Calu3 (cell line): ENCODE results near the gene NTRK2. TPM values are rescaled to one million over a fixed set of nuclear protein-coding genes. Genes with fewer than 3 reads are reported as not detected.

ENCODE experiments used
- BruUV-seq: library from RNA; stranded (reverse); fragments of 400-500 nt; replicated peaks from 2 replicates; lab custom pipeline; 2021; lab: Mats Ljungman, UMichigan
- CTCF ChIA-PET: fragments of 300-600 bp; sonication (Branson Sonifier 250); formaldehyde crosslinking; loops from one replicate; lab custom pipeline; 2022; ENCODE audit warnings: antibody characterized with exemption; lab: Charles Lee
- DNase-seq: peaks from one replicate; pipeline ENCODE4 v3.0.0; 2022
- H3K27ac Mint-ChIP-seq: one replicate; pipeline ENCODE4 v1.8.0; 2022; ENCODE audit warnings: mixed read lengths; ENCODE audit not compliant: unreplicated experiment
- H3K27me3 Mint-ChIP-seq: one replicate; pipeline ENCODE4 v1.8.0; 2022; ENCODE audit warnings: mixed read lengths; ENCODE audit not compliant: unreplicated experiment
- H3K36me3 Mint-ChIP-seq: one replicate; pipeline ENCODE4 v1.8.0; 2022; ENCODE audit warnings: mild to moderate bottlenecking, moderate library complexity, mixed read lengths; ENCODE audit not compliant: insufficient read depth, unreplicated experiment
- H3K4me1 Mint-ChIP-seq: one replicate; pipeline ENCODE4 v1.8.0; 2022; ENCODE audit warnings: mild to moderate bottlenecking, low read depth, mixed read lengths; ENCODE audit not compliant: unreplicated experiment
- H3K4me3 Mint-ChIP-seq: one replicate; pipeline ENCODE4 v1.8.0; 2022; ENCODE audit warnings: mild to moderate bottlenecking, low read depth, moderate library complexity, mixed read lengths; ENCODE audit not compliant: unreplicated experiment
- H3K9me3 Mint-ChIP-seq: one replicate; pipeline ENCODE4 v1.8.0; 2022; ENCODE audit warnings: low read depth, mixed read lengths; ENCODE audit not compliant: unreplicated experiment
- CTCF ChIP-seq: fragments of 200-600 bp; IDR thresholded peaks from one replicate; pipeline ENCODE4 v1.8.0; 2022; ENCODE audit warnings: antibody characterized with exemption; ENCODE audit not compliant: unreplicated experiment
- intact Hi-C: fragments of 100-400 bp; cut with micrococcal nuclease; formaldehyde crosslinking; loops from one replicate; pipeline ENCODE4 v1.10.0; 2022; ENCODE audit not compliant: unreplicated experiment
- total RNA-seq: library from RNA; stranded (reverse); gene quantifications from 2 replicates; pipeline ENCODE4 v1.2.3, GENCODE V29; 2022

The NTRK2 gene
- total RNA-seq, 1 experiment from 2014 or later = 2.1 TPM

DNA sequence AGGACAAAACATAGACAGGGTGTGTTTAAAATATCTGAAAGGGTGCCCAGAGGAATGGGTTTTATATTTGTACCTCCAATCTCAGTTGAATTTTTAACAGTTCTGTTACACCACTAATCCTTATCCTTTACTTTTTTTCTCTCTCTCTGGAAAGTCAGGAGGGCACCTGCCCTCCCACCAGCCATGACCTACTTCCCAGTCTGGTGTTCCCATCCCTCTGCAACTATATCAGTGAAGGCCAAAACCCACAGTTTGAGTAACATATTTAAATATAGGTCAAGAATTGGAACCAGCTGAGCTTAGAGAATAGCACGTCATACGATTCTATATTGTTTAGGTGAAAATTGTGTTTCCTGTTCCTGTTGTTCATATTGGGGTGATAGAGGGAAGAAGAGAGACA is 229.8 kb downstream of the NTRK2 start:
- peaks cover 22% of the 10 kb centered on the region for H3K4me1 Mint-ChIP-seq
- no peak overlapping the region for H3K27ac Mint-ChIP-seq

GRCh38 chr9:84900421-84900820 is 230.9 kb downstream of the NTRK2 start:
- BruUV-seq = no TSS peak
- intact Hi-C loops = no loop called here
- CTCF ChIA-PET = no interaction called here
- peaks cover 5% of the 10 kb centered on the region for H3K27me3 Mint-ChIP-seq
- peaks cover 15% of the 10 kb centered on the region for H3K4me1 Mint-ChIP-seq
- H3K36me3 Mint-ChIP-seq = no peaks in the 10 kb centered on the region
- no peaks in the 10 kb centered on the region for H3K9me3 Mint-ChIP-seq
- DNase-seq = no peak
- no peak overlapping the region for H3K4me3 Mint-ChIP-seq
- no peak overlapping the region for H3K27ac Mint-ChIP-seq
- no peak for TF ChIP-seq CTCF

More for the DNA sequence above, 229.8 kb downstream of the NTRK2 start:
- CTCF ChIA-PET = interaction anchor here (0.7 kb wide), 1 partner anchor 231 kb away, joined by 5 read pairs; no protein-coding TSS in a partner anchor
- no peak for DNase-seq
- intact Hi-C loops = no loop called here
- no peak for TF ChIP-seq CTCF
- no peak overlapping the region for H3K4me3 Mint-ChIP-seq
- BruUV-seq = no TSS peak
- H3K27me3 Mint-ChIP-seq = no peaks in the 10 kb centered on the region
- H3K9me3 Mint-ChIP-seq = no peaks in the 10 kb centered on the region
- H3K36me3 Mint-ChIP-seq = no peaks in the 10 kb centered on the region

DNA sequence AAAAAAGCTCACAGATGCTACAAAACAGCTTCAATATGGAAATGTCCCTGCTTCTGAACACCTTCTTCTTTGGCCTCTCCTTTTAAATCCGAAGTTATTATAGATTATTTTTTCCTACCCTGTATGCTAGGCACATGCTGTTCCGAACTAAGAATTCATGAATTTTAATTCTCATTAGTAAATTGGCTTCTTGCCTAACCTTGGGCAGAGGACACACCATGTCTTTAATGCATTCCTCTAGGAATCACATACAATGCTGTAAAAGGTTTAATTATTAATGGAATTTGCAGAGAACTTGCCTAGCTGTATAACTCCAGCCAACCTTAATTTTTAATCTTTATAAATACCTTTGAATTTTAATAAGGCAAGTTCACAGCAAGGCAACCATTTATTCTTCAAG is 234.4 kb downstream of the NTRK2 start:
- CTCF ChIA-PET = interaction anchor here (1.1 kb wide), 1 partner anchor 507 kb away, joined by 5 read pairs; no protein-coding TSS in a partner anchor
- Mint-ChIP-seq H3K27me3 (peaks cover 17% of the 10 kb centered on the region), H3K27ac (no peak overlapping the region), H3K4me3 (no peak overlapping the region), H3K36me3 (no peaks in the 10 kb centered on the region), H3K4me1 (peaks cover 13% of the 10 kb centered on the region), H3K9me3 (no peaks in the 10 kb centered on the region)
- no TSS peak for BruUV-seq
- no peak for DNase-seq
- TF ChIP-seq CTCF = no peak
- intact Hi-C loops = no loop called here

GRCh38 chr9:84916769-84917168 is 247.2 kb downstream of the NTRK2 start:
- DNase-seq = no peak
- H3K27ac Mint-ChIP-seq = no peak overlapping the region
- no peak overlapping the region for H3K4me3 Mint-ChIP-seq
- H3K27me3 Mint-ChIP-seq = no peaks in the 10 kb centered on the region
- CTCF ChIA-PET = no interaction called here
- intact Hi-C loops = no loop called here
- TF ChIP-seq CTCF = no peak
- no peaks in the 10 kb centered on the region for H3K9me3 Mint-ChIP-seq
- H3K4me1 Mint-ChIP-seq = no peaks in the 10 kb centered on the region
- H3K36me3 Mint-ChIP-seq = no peaks in the 10 kb centered on the region
- BruUV-seq = no TSS peak
